ENCODE data around the gene LFNG. TPM values are rescaled to one million over a fixed set of nuclear protein-coding genes. Genes with fewer than 3 reads are reported as not detected.

LFNG gene, protein sequence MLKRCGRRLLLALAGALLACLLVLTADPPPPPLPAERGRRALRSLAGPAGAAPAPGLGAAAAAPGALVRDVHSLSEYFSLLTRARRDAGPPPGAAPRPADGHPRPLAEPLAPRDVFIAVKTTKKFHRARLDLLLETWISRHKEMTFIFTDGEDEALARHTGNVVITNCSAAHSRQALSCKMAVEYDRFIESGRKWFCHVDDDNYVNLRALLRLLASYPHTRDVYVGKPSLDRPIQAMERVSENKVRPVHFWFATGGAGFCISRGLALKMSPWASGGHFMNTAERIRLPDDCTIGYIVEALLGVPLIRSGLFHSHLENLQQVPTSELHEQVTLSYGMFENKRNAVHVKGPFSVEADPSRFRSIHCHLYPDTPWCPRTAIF
- total RNA-seq (2014; rRNA removed) = 15.2 and 15.7 TPM in 2 replicates
- polyA plus RNA-seq (2012) = 15.5 TPM

DNA sequence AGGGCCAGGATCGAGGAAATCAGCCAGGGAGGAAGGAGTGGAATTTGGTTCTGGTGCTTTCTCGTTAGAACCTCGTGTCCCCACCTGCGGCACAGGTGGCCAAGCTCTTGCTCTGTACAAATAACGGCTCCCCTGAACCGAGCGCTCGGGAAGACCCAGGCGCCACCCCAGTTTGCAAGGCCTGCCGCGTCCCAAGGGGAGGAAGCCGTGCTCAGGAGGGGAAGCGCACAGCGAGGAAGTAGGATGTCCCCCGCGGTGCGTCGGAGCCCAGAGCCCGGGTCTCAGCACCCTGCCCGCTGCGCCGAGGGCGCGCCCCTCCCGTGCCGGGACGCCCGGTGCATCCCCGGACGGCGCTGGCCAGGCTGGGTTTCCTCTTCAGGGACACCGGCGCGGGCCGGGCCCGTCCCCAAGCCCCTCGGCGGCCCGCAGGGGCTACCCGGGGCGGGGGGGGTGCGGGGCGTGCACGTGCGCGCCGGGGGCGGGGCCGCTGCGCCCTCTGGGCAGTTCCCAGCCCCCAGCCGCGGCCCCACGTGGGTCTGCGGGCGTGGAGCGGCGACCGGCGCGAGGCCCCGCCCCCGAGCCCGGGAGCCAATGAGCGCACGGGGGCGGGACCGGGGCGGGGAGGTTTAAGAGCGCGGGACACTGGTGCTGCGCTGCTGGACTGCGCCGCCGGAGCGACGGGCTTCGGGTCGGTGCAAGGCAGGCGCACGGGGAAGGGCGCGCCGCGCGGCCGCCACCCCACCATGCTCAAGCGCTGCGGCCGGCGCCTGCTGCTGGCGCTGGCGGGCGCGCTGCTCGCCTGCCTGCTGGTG, at the start of gene LFNG:
LFNG (plus strand) TSS at position 656 of the 812 bp plus-strand sequence; CDS start at position 744, 88 bp downstream.
- peak; percentile 90 for DNase-seq (ENCODE audit: low read depth)

GRCh38 chr7:2470204-2471021, 49.2 kb upstream of the LFNG start:
- no peak for DNase-seq (ENCODE audit: low read depth)

GRCh38 chr7:2471022-2471329, 48.6 kb upstream of the LFNG start:
- DNase-seq (ENCODE audit: low read depth) = peak; percentile 21

DNA sequence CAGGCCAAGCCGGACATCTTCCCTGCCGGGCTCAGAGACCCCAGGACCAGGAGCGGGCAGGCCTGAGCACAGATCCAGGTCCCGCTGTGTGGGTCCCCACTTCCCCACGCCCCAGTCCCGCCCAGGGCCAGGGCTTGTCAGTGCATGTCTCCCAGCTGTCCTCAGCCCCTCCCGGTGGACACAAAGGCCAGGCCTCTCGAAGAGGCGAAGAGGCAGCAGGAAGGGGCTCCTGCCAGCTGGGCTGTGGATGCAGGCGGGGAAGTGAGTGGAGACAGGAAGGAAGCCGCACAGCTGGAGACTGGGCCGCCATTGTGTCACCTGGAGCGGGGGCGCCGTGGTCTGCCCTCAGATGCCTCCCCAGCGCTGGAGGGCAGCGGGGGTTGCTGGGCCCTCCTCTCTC, 48.2 kb upstream of the LFNG start:
- DNase-seq (ENCODE audit: low read depth) = peak; percentile 36

DNA sequence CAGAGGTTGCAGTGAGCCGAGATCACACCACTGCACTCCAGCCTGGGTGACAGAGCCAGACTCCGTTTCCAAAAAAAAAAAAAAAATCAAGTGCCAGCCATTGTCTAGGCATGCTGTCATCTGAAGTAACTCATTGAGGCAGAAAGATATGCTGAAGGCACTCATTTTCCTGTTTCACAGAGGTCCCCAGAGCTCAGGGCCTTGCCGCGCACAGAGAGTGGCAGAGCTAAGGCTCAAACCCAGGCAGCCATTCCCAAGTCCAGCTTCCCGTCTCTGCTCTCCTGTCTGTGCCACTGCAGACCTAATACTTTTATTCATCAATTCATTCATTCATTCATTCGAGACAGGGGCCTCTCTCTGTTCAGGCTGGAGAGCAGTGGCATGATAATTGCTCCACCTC, 46.8 kb upstream of the LFNG start:
- no peak for DNase-seq (ENCODE audit: low read depth)

DNA sequence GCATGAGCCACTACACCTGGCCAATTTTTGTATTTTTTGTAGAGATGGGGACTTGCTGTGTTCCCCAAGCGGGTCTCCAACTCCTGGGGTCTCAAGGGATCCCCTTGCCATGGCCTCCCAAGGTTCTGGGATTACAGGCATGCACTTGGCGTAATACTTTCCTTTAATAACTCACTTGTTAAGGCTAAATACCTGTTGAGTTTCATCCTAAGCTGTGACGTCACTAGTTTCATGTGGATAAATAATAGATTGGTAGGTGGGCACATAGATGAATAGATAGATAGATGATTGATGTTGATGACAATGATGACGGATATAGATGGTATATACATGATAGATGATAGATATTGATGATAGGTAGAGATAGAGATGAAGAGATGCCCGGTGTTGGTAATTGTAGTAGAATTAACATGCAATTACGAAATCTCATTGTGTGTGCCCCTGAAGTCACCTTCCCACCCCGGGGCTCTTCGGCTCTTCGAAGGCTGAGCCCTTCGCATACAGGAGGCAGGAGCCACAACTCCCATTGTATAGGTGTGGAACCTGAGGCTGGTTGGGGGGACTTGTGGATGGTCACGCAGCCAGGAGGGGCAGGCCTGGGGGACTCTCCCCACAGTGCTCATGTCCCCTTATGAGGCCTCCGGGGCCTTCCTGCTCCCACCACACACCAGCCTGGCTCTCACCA, 45.9 kb upstream of the LFNG start:
- DNase-seq (ENCODE audit: low read depth) = no peak

DNA sequence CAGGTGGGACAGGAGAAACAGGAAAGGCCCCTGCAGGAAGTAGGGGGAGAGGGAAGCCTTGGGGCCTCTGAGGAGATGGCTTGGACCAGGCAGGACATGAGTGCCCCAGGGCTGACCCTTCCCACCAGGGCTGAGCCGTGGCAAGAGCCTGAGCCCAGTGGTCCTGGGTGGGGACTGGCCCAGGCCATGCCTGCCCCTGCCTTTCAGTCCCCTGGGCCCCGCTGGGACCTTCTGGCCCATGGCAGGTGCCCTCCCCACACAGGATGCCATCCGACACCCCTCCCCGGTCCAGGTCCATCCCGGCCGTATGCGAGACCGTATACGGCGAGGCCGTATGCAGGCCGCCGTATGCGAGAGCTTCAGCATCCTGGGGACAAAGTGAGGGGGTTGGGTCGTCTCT, 45.4 kb upstream of the LFNG start:
- no peak for DNase-seq (ENCODE audit: low read depth)

DNA sequence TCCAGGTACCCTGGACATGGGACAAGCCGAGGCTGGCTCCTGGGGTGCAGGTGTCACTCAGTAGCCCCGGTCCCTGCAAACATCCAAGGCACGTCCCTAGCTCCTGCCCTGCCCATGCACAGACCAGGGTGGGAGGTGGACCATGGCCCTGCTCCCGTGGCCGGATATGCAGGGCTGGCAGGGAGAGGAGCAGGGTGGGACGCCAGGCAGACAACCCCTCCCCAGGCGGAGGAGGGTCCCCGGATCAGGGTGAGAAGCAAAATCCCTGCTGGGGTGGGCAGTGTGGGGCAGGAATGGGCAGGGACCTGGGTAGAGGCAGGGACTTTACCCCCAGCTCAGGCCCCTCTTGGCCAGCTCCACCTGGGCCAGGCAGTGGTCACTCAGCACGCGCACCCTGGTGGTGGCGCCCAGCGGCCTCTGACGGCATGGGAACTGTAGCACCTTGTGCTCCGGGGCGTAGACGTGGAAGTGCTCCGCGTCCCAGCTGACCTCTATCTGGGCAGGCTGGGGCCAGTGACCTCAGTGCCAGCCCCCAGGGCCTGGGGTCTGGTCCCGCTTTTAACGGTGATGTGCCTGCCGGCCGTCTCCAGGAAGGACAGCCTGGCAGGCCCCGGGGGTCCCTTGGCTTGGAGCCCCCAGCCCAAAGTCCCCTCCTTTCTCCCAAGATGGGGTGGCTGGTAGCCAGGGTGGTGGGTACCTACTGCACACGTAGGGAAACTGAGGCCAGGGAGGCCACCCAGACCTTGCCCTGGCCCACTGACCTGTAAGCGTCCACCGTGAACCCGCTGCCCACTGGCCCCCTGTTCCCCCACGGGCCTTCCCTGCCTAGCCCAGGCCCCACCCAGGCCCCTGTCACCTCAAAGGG, 44.5 kb upstream of the LFNG start:
- no peak for DNase-seq (ENCODE audit: low read depth)

DNA sequence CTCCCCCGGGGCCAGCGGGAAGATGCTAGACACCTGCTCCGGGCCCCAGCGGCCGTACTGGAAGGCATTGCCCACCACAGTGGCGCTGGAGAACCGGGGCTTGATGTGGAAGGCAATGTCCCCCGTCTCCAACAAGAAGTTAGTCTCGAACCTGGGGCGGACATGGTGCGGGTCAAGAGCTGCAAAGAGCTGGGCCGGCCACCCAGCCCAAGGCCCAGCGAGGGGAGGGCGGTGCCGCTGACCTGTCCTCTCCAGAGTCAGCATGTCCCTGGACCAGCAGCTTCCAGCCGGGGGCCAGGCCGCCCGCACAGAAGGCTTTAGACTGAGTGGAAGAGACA, 43.9 kb upstream of the LFNG start:
- no peak for DNase-seq (ENCODE audit: low read depth)

- no peak for DNase-seq (ENCODE audit: low read depth)
These were observed 43.3 kb upstream of the LFNG start, which contains the start of gene GRIFIN for GRCh38 chr7:2476298-2476697. Gene GRIFIN (minus strand): TSS chr7:2476398. CDS start chr7:2476383, 15 bp downstream.

- no peak for DNase-seq (ENCODE audit: low read depth)
These were observed 42.7 kb upstream of the LFNG start for GRCh38 chr7:2476776-2477446.

GRCh38 chr7:2477447-2478398, 41.9 kb upstream of the LFNG start:
- peak; percentile 53 for DNase-seq (ENCODE audit: low read depth)

DNA sequence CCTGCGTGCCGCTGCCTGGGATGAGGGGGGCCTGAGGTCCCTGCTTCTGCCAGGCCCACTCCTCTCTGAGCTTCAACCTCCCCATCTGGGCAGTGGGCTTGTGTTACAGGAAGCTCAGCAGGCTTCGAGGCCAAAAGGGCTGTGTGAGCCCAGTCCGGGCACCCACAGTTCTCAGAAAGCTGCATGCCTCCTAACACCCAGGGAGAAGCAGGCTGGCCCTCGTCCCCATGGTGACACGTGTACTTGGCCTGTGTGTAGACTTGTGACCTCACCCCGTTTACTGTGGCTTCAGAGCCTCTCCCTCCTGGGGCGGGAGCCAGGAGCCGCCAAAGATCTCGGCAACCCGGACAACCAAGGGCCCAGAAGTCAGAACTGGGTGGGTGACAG, 41.2 kb upstream of the LFNG start:
- peak; percentile 33 for DNase-seq (ENCODE audit: low read depth)

DNA sequence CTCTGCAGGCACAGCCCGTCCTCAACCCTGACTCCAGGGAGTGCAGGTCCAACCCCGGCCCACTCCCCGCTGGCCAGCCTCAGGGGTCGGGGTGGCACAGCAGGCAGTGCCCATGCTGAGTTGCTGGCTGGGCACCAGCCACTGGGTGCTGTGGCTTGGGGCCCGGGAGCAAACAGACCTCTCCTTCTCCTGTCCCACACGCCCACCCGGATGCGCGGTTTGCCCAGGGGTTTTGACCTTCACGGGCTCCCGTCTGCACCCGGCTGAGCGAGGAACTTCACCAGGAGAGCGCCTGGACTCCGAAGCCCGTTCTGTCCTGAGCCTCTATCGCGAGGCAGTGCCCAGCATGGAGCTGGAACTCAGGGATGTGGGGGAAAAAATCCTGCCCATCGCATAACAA, 40.8 kb upstream of the LFNG start:
- DNase-seq (ENCODE audit: low read depth) = no peak

DNA sequence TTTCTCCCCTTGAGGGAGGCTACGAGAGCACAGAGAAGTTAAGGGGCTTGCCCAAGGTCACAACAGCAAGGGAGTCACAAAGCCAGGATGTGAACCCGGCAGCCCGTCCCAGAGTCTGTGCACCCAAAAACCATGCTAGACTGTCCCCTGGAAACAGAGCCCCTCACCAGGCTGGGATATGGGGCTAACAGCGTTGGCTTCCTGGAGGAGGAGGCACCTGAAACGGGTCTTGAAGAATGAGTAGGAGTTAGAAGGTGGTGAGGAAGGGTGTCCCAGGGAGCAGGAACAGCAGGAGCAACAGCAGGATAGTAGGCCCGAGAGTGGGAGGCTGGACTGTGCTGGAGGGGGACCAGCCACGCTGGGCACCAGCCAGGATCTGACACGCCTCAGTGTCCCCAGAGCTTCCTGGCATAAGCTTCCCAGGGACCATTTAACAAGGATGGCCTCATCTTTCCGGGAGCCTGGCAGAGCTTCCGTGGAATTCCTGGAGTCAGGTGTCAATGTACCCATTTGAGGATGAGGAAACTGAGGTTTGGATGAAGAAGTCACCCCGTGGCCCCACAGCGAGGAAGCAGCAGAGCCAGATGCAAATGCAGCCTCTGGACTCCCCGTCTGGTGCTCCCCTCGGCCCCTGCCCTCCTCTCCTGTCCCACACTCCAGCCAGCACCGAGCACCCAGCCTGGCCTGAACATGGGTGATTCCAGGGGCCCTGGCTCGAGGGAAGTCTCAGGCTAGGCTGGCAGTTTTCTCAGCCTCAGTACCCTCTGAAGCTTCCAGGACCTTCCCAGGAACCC, 40.1 kb upstream of the LFNG start:
- no peak for DNase-seq (ENCODE audit: low read depth)

DNA sequence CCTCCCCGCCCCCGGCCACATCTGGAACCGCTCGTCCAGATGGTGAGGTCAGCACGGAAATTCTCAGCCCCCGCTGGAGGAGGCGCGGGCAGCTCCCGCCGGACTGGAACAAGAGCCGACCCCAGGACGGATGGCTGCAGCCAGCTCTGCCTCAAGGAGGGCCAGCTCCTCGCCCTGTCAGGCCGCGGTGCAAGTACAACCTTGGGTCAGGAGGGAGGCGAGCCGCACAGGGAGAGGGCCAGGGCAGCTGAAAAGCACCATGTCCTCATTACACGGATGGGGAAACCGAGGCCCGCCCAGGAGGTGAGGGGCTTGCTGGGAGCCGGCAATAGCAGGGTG, 39.5 kb upstream of the LFNG start:
- DNase-seq (ENCODE audit: low read depth) = no peak

DNA sequence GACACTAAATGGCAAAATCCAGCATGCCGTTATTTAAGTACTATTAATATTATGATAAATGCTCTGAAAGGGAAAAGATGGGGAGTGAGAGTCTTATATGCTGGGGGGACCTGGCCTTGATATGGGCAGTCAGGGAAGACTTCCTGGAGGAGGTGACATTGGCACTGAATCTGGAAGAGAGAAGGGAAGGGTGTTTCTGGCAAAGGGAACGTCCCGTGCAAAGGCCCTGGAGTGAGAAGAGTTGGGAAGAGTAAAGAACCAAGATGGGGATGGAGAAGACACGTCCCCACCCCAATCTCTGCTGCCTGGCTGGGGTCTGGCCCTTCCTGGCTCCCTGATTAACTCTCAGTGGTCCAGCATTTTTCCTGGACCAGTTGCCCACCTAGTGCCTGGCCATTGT, 38.4 kb upstream of the LFNG start:
- no peak for DNase-seq (ENCODE audit: low read depth)

Data from LHCN-M2 (cell line).